Fibroblast of lung (primary cell): ENCODE data around the gene IL2RA. TPM values are rescaled to one million over a fixed set of nuclear protein-coding genes. Genes with fewer than 3 reads are reported as not detected.

Experiments
- DNase-seq, 2 donors: peaks; one replicate each; pipeline versions ENCODE4 v3.0.0 to v3.0.0-alpha.2; 2010; ENCODE audit warnings: low read depth in 2 of 2
- H2AFZ ChIP-seq: 2 replicates; pipeline ENCODE4 v1.5.1; 2012; ENCODE audit warnings: low read length, control low read depth, inconsistent platforms
- H3K27ac ChIP-seq: 2 replicates; pipeline ENCODE4 v1.5.1; 2011; ENCODE audit warnings: low read length, control low read depth; ENCODE audit not compliant: insufficient read depth
- H3K27me3 ChIP-seq: 2 replicates; pipeline ENCODE4 v1.5.1; 2011; ENCODE audit warnings: mild to moderate bottlenecking, low read length; ENCODE audit not compliant: control insufficient read depth, insufficient read depth
- H3K36me3 ChIP-seq: 2 replicates; pipeline ENCODE4 v1.5.1; 2011; ENCODE audit warnings: low read length; ENCODE audit not compliant: control insufficient read depth, insufficient read depth
- H3K4me1 ChIP-seq: 2 replicates; pipeline ENCODE4 v1.5.1; 2011; ENCODE audit warnings: low read length; ENCODE audit not compliant: control insufficient read depth, insufficient read depth; ENCODE audit errors: extremely low read depth
- H3K4me2 ChIP-seq: 2 replicates; pipeline ENCODE4 v1.5.1; 2011; ENCODE audit warnings: low read length, control low read depth; ENCODE audit not compliant: insufficient read depth; ENCODE audit errors: extremely low read depth
- H3K4me3 ChIP-seq, 4 experiments: fragments of 200-600 bp in 1 of 4; sonication (generic) in 1 of 4; replicated peaks in 1 of 4; 2 replicates each; pipeline ENCODE4 v1.5.1; 2011 to 2016; ENCODE audit warnings: low read length in 4 of 4, low read depth in 3 of 4, mild to moderate bottlenecking in 3 of 4, control low read depth in 2 of 4, inconsistent platforms in 1 of 4, mixed read lengths in 1 of 4; ENCODE audit not compliant: insufficient read depth in 1 of 4; ENCODE audit errors: control extremely low read depth in 1 of 4
- H3K79me2 ChIP-seq: 2 replicates; pipeline ENCODE4 v1.5.1; 2012; ENCODE audit warnings: mild to moderate bottlenecking, low read length, inconsistent platforms; ENCODE audit not compliant: control insufficient read depth, insufficient read depth
- H3K9ac ChIP-seq: 2 replicates; pipeline ENCODE4 v1.5.1; 2011; ENCODE audit warnings: mild to moderate bottlenecking, low read length, control low read depth; ENCODE audit not compliant: insufficient read depth
- H3K9me3 ChIP-seq: 2 replicates; pipeline ENCODE4 v1.5.1; 2012; ENCODE audit warnings: low read depth, low read length; ENCODE audit not compliant: control insufficient read depth, insufficient read depth
- H4K20me1 ChIP-seq: 2 replicates; pipeline ENCODE4 v1.5.1; 2011; ENCODE audit warnings: low read length; ENCODE audit not compliant: control insufficient read depth, insufficient read depth; ENCODE audit errors: extremely low read depth
- EZH2 ChIP-seq: IDR thresholded peaks from 2 replicates; pipeline ENCODE4 v1.5.1; 2012; ENCODE audit warnings: low read length, control low read depth, mild to moderate bottlenecking; ENCODE audit errors: missing control alignments
- polyA plus RNA-seq, 2 donors: library from polyadenylated mRNA; depleted of rRNA in 1 of 2; stranded (reverse) in 1 of 2; unstranded in 1 of 2; fragments of >200 nt; gene quantifications; 2 replicates each; pipeline ENCODE4 v1.2.1, GENCODE V29; 2011 to 2012; ENCODE audit warnings: missing spikeins in 1 of 2
- total RNA-seq: library from RNA; depleted of rRNA; stranded (reverse); fragments of >200 nt; gene quantifications from 2 replicates; pipeline ENCODE4 v1.2.1, GENCODE V29; 2014
- TF ChIP-seq, protein P1 (sequence below), 2 donors: IDR thresholded peaks in 1 of 2; conservative IDR thresholded peaks in 1 of 2; 1 replicate in 1 of 2; 2 replicates in 1 of 2; pipeline ENCODE4 v1.5.1; 2011 to 2012; ENCODE audit warnings: low read length in 2 of 2, control low read depth in 1 of 2, inconsistent platforms in 1 of 2, low read depth in 1 of 2, mild to moderate bottlenecking in 1 of 2

The IL2RA gene
- total and polyA plus RNA-seq, 2 donors (not counting 1 experiment from before 2014, with no cell fraction given), result not detected

- H3K4me3 ChIP-seq, result peak overlapping the region in 2 of 4 experiments; percentile 15 to 19
Observed at GRCh38 chr10:6086375-6087233, 24.4 kb upstream of the IL2RA start.

DNA sequence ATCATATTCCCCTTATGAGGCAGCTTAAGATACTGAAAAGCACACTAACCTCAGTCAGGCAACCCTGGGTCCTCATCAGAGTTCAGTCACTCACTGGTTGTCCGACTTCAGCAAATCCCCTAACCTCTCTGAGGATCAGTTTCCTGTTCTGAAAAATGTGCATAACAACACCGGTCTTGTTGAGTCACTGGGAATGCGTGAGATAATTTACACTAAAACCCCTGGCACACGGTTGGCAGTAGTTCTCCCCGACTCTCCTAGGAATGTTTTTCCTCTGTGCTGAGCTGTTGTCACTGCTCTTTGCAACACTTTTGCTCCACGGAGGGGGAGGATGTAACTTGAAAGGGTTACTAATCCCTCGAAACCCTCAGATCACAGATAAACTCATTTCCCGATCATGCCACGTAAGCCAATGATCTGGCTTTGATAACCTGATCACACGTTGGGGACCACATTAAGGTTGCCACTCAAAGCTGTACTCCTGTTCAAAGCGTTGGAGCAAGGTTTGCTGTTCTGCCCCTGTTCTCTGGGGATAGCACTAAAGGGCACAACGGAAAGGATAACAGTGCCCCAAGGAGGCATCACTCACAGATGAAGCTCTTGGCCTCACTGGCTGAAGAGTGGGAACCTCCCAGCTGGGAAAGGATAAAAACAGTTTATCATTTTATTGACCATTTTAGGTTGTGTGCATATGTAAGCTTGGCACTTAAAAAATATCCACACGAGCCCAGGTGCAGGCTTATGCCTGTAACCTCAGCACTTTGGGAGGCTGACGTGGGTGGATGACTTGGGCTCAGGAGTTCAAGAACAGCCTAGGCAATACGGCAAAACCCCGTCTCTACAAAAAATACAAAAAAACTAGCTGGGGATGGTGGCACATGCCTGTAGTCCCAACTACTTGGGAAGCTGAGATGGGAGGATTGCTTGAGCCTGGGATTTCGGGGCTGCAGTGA, 21.6 kb upstream of the IL2RA start:
- DNase-seq, result peak in 1 of 2 donors; percentile 70
- Histone ChIP-seq H2AFZ (no peak overlapping the region), H3K79me2 (no peaks in the 10 kb centered on the region), H3K9me3 (no peaks in the 10 kb centered on the region), H3K36me3 (no peaks in the 10 kb centered on the region), H3K4me1 (no peaks in the 10 kb centered on the region), H4K20me1 (no peaks in the 10 kb centered on the region), H3K27ac (no peak overlapping the region), H3K9ac (no peak overlapping the region), H3K4me2 (peak overlapping the region; percentile 13), H3K4me3 (no peak overlapping the region), H3K27me3 (peaks cover 11% of the 10 kb centered on the region)
- no peak for TF ChIP-seq EZH2
- TF ChIP-seq, protein P1, sequence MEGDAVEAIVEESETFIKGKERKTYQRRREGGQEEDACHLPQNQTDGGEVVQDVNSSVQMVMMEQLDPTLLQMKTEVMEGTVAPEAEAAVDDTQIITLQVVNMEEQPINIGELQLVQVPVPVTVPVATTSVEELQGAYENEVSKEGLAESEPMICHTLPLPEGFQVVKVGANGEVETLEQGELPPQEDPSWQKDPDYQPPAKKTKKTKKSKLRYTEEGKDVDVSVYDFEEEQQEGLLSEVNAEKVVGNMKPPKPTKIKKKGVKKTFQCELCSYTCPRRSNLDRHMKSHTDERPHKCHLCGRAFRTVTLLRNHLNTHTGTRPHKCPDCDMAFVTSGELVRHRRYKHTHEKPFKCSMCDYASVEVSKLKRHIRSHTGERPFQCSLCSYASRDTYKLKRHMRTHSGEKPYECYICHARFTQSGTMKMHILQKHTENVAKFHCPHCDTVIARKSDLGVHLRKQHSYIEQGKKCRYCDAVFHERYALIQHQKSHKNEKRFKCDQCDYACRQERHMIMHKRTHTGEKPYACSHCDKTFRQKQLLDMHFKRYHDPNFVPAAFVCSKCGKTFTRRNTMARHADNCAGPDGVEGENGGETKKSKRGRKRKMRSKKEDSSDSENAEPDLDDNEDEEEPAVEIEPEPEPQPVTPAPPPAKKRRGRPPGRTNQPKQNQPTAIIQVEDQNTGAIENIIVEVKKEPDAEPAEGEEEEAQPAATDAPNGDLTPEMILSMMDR (conservative IDR thresholded peaks at IDR 0.05 in 1 of 2, IDR thresholded peaks at IDR 0.05 in 1 of 2; ENCODE audit: low read depth in 1 of 2, low read length in 2 of 2), result no peak

More at GRCh38 chr10:6086375-6087233, 24.4 kb upstream of the IL2RA start:
- peak; percentile 75 to 93 for DNase-seq
- H3K4me2 ChIP-seq, result peak overlapping the region; percentile 81
- H3K9ac ChIP-seq, result no peak overlapping the region
- TF ChIP-seq, protein P1 (conservative IDR thresholded peaks at IDR 0.05 in 1 of 2, IDR thresholded peaks at IDR 0.05 in 1 of 2; ENCODE audit: low read depth in 1 of 2, low read length in 2 of 2), result peak; percentile 87 to 97
- TF ChIP-seq EZH2, result peak; percentile 31
- H3K27ac ChIP-seq, result no peak overlapping the region
- no peaks in the 10 kb centered on the region for H3K9me3 ChIP-seq
- H3K36me3 ChIP-seq, result no peaks in the 10 kb centered on the region
- H3K27me3 ChIP-seq, result peaks cover 10% of the 10 kb centered on the region
- H2AFZ ChIP-seq, result peak overlapping the region; percentile 50
- H4K20me1 ChIP-seq, result peaks cover 2% of the 10 kb centered on the region
- H3K4me1 ChIP-seq, result peaks cover 6% of the 10 kb centered on the region
- H3K79me2 ChIP-seq, result peaks cover 27% of the 10 kb centered on the region
